ENCODE data around the gene PIGN. TPM values are rescaled to one million over a fixed set of nuclear protein-coding genes. Genes with fewer than 3 reads are reported as not detected.

Gene PIGN
- polyA plus RNA-seq, 1 donor from 2014 or later, result 8.7 TPM

GRCh38 chr18:62109676-62110075, 77.2 kb downstream of the PIGN start:
- Histone ChIP-seq H3K9me2 (ENCODE audit: insufficient read depth, low read length) (no peaks in the 10 kb centered on the region), H3K79me2 (replicated peaks; ENCODE audit: insufficient read depth, low read length) (no peaks in the 10 kb centered on the region), H2AFZ (ENCODE audit: low read depth, low read length) (no peak overlapping the region), H3K9me3 (ENCODE audit: low read length) (no peaks in the 10 kb centered on the region), H3K36me3 (ENCODE audit: insufficient read depth, low read length) (no peaks in the 10 kb centered on the region), H3K27me3 (ENCODE audit: insufficient read depth, low read depth, low read length) (no peaks in the 10 kb centered on the region), H4K20me1 (ENCODE audit: insufficient read depth) (no peaks in the 10 kb centered on the region), H3K4me3 (ENCODE audit: low read length) (no peak overlapping the region), H3F3A (ENCODE audit: insufficient read depth, low read length, poor library complexity, severe bottlenecking) (no peaks in the 10 kb centered on the region), H3K9ac (ENCODE audit: low read length) (no peak overlapping the region), H3K4me2 (ENCODE audit: low read length) (no peak overlapping the region), H3K27ac (ENCODE audit: low read length) (no peak overlapping the region)
- TF ChIP-seq SMC3 (conservative IDR thresholded peaks at IDR 0.05; ENCODE audit: poor library complexity) (no peak), REST (IDR thresholded peaks at IDR 0.05; ENCODE audit: borderline replicate concordance) (no peak), CTCF (IDR thresholded peaks at IDR 0.05; ENCODE audit: poor library complexity, severe bottlenecking) (no peak), MXI1 (conservative IDR thresholded peaks at IDR 0.05; ENCODE audit: poor library complexity, severe bottlenecking) (no peak), EP300 (conservative IDR thresholded peaks at IDR 0.05; ENCODE audit: poor library complexity, severe bottlenecking) (no peak), EZH2 (IDR thresholded peaks at IDR 0.05; ENCODE audit: borderline replicate concordance, insufficient read depth, low read length, poor library complexity, severe bottlenecking) (no peak), POLR2AphosphoS5 (IDR thresholded peaks at IDR 0.05) (no peak), TAF1 (IDR thresholded peaks at IDR 0.05; ENCODE audit: low read depth) (no peak), RAD21 (conservative IDR thresholded peaks at IDR 0.05) (no peak)

- no peak overlapping the region for H3K4me3 ChIP-seq (ENCODE audit: low read length)
- TF ChIP-seq EP300 (conservative IDR thresholded peaks at IDR 0.05; ENCODE audit: poor library complexity, severe bottlenecking) (no peak), TAF1 (IDR thresholded peaks at IDR 0.05; ENCODE audit: low read depth) (no peak), POLR2AphosphoS5 (IDR thresholded peaks at IDR 0.05) (no peak), REST (IDR thresholded peaks at IDR 0.05; ENCODE audit: borderline replicate concordance) (no peak), CTCF (IDR thresholded peaks at IDR 0.05; ENCODE audit: poor library complexity, severe bottlenecking) (no peak), EZH2 (IDR thresholded peaks at IDR 0.05; ENCODE audit: borderline replicate concordance, insufficient read depth, low read length, poor library complexity, severe bottlenecking) (no peak), MXI1 (conservative IDR thresholded peaks at IDR 0.05; ENCODE audit: poor library complexity, severe bottlenecking) (no peak), SMC3 (conservative IDR thresholded peaks at IDR 0.05; ENCODE audit: poor library complexity) (no peak), RAD21 (conservative IDR thresholded peaks at IDR 0.05) (no peak)
- H3K9ac ChIP-seq (ENCODE audit: low read length), result no peak overlapping the region
- no peak overlapping the region for H3K4me2 ChIP-seq (ENCODE audit: low read length)
- no peaks in the 10 kb centered on the region for H3K36me3 ChIP-seq (ENCODE audit: insufficient read depth, low read length)
- H3K9me2 ChIP-seq (ENCODE audit: insufficient read depth, low read length), result no peaks in the 10 kb centered on the region
- no peaks in the 10 kb centered on the region for H3F3A ChIP-seq (ENCODE audit: insufficient read depth, low read length, poor library complexity, severe bottlenecking)
- no peaks in the 10 kb centered on the region for H3K9me3 ChIP-seq (ENCODE audit: low read length)
- no peak overlapping the region for H3K27ac ChIP-seq (ENCODE audit: low read length)
- no peaks in the 10 kb centered on the region for H4K20me1 ChIP-seq (ENCODE audit: insufficient read depth)
- no peak overlapping the region for H2AFZ ChIP-seq (ENCODE audit: low read depth, low read length)
- no peaks in the 10 kb centered on the region for H3K79me2 ChIP-seq (replicated peaks; ENCODE audit: insufficient read depth, low read length)
- no peaks in the 10 kb centered on the region for H3K27me3 ChIP-seq (ENCODE audit: insufficient read depth, low read depth, low read length)
Measured at GRCh38 chr18:62107881-62108280, 79.0 kb downstream of the PIGN start.

Measured in neural cell (in vitro differentiated cells).